HepG2 (cell line): Measurements from ENCODE around the gene WWC1. TPM values are rescaled to one million over a fixed set of nuclear protein-coding genes. Genes with fewer than 3 reads are reported as not detected.

Source experiments
- ERF ChIP-seq: IDR thresholded peaks from 2 replicates; pipeline ENCODE4 v1.6.1; 2018; ENCODE audit warnings: missing biosample characterization, missing genetic modification reagents
- GATAD2A ChIP-seq: IDR thresholded peaks from 2 replicates; pipeline ENCODE4 v1.6.1; 2016
- HOXA3 ChIP-seq: sonication (generic); formaldehyde crosslinking; IDR thresholded peaks from 2 replicates; pipeline ENCODE4 v1.5.0; 2020; ENCODE audit warnings: missing genetic modification reagents
- IRF9 ChIP-seq: sonication (generic); formaldehyde crosslinking; IDR thresholded peaks from 2 replicates; pipeline ENCODE4 v1.8.0; 2022; ENCODE audit warnings: missing genetic modification reagents, mild to moderate bottlenecking, borderline replicate concordance
- MEF2D ChIP-seq: sonication (generic); formaldehyde crosslinking; IDR thresholded peaks from 2 replicates; pipeline ENCODE4 v1.5.1; 2020; ENCODE audit warnings: mild to moderate bottlenecking, missing genetic modification reagents
- RCOR2 ChIP-seq: IDR thresholded peaks from 2 replicates; pipeline ENCODE4 v1.6.1; 2016; ENCODE audit warnings: missing biosample characterization, missing genetic modification reagents
- SATB2 ChIP-seq: sonication (generic); formaldehyde crosslinking; IDR thresholded peaks from 2 replicates; pipeline ENCODE4 v1.5.0; 2020; ENCODE audit warnings: missing genetic modification reagents
- THAP9 ChIP-seq: sonication (generic); formaldehyde crosslinking; IDR thresholded peaks from 2 replicates; pipeline ENCODE4; 2020; ENCODE audit warnings: missing genetic modification reagents, mild to moderate bottlenecking, borderline replicate concordance
- THRA ChIP-seq: sonication (generic); formaldehyde crosslinking; IDR thresholded peaks from 2 replicates; pipeline ENCODE4 v1.4.0; 2020; ENCODE audit warnings: missing genetic modification reagents, borderline replicate concordance
- TRAFD1 ChIP-seq: sonication (generic); formaldehyde crosslinking; IDR thresholded peaks from 2 replicates; pipeline ENCODE4 v1.5.1; 2020; ENCODE audit warnings: missing genetic modification reagents, mild to moderate bottlenecking, borderline replicate concordance
- ZBTB7B ChIP-seq: sonication (generic); formaldehyde crosslinking; IDR thresholded peaks from 2 replicates; pipeline ENCODE4 v1.4.0; 2020; ENCODE audit warnings: missing genetic modification reagents
- ZNF136 ChIP-seq: sonication (generic); formaldehyde crosslinking; IDR thresholded peaks from 2 replicates; pipeline ENCODE4 v1.8.1; 2022; ENCODE audit warnings: low read depth, mild to moderate bottlenecking, moderate library complexity, missing genetic modification reagents
- ZNF784 ChIP-seq: sonication (generic); formaldehyde crosslinking; IDR thresholded peaks from 2 replicates; pipeline ENCODE4 v1.5.1; 2020; ENCODE audit warnings: missing genetic modification reagents, mild to moderate bottlenecking, borderline replicate concordance
- ZSCAN5A ChIP-seq: sonication (generic); formaldehyde crosslinking; IDR thresholded peaks from 2 replicates; pipeline ENCODE4 v1.8.0; 2022; ENCODE audit warnings: mild to moderate bottlenecking, missing genetic modification reagents, borderline replicate concordance
- polyA plus RNA-seq, 8 experiments: library from polyadenylated mRNA; depleted of rRNA in 3 of 8; stranded (reverse) in 7 of 8; unstranded in 1 of 8; fragments of >200 nt; fragmentation: Illumina TruSeq in 4 of 8; extraction: Trizol in 4 of 8; gene quantifications; 2 replicates each; pipeline versions ENCODE4 v1.2.1 to v1.2.3, GENCODE V29; 2011 to 2016; ENCODE audit warnings: low read depth in 4 of 8, missing spikeins in 1 of 8, mixed read lengths in 1 of 8; ENCODE audit not compliant: insufficient read depth in 1 of 8
- total RNA-seq, 5 experiments: library from RNA; depleted of rRNA; stranded (reverse); fragments of >200 nt; fragmentation: Illumina TruSeq; extraction: Trizol; gene quantifications; 2 replicates each; pipeline ENCODE4 v1.2.3, GENCODE V29; 2016; ENCODE audit warnings: low read depth in 1 of 5

The WWC1 gene
- total and polyA plus RNA-seq, 2 of the 13 experiments (the other 11 are each of a cell fraction or from before 2014, with no cell fraction given) = 8.3 to 17.9 TPM

GRCh38 chr5:168308976-168309598 lies 17.6 kb downstream of the WWC1 start (continued):
- TF ChIP-seq THRA (CRISPR knock-in tag) (peak; percentile 50; the same call in 1 of the 2 replicates), SATB2 (CRISPR knock-in tag) (no peak), ZNF136 (CRISPR knock-in tag) (no peak), THAP9 (CRISPR knock-in tag) (no peak), MEF2D (CRISPR knock-in tag) (no peak), ZBTB7B (CRISPR knock-in tag) (peak; percentile 58; the same call in 1 of the 2 replicates), ZNF784 (no peak), TRAFD1 (no peak), IRF9 (CRISPR knock-in tag) (no peak; the same call in 1 of the 2 replicates), ZSCAN5A (CRISPR knock-in tag) (no peak), RCOR2 (CRISPR knock-in tag) (0 out of 2 replicates have a peak, but pooled peaks have one; percentile 18), HOXA3 (CRISPR knock-in tag) (peak; percentile 57; the same call in 1 of the 2 replicates), GATAD2A (CRISPR knock-in tag) (peak; percentile 79), ERF (CRISPR knock-in tag) (0 out of 2 replicates have a peak, but pooled peaks have one; percentile 18)
